Skeletal muscle tissue (tissue), 4 donors: Measurements from ENCODE around the gene PPARGC1A. TPM values are rescaled to one million over a fixed set of nuclear protein-coding genes. Genes with fewer than 3 reads are reported as not detected.
A peak's percentile ranks its signal among the peaks of the same experiment; 100 is the strongest.

Source experiments
- H3K27ac ChIP-seq: one replicate; pipeline ENCODE4 v1.7.0; 2013; ENCODE audit warnings: mild to moderate bottlenecking, low read depth, low read length, inconsistent platforms
- H3K27me3 ChIP-seq, 3 donors: one replicate each; pipeline ENCODE4 v1.7.0; 2013; ENCODE audit warnings: low read length in 3 of 3; ENCODE audit not compliant: control insufficient read depth in 3 of 3, insufficient read depth in 3 of 3
- H3K36me3 ChIP-seq, 3 donors: one replicate each; pipeline ENCODE4 v1.7.0; 2013; ENCODE audit warnings: low read length in 3 of 3; ENCODE audit not compliant: control insufficient read depth in 3 of 3, insufficient read depth in 3 of 3
- H3K4me1 ChIP-seq, 3 donors: one replicate each; pipeline ENCODE4 v1.7.0; 2013; ENCODE audit warnings: low read length in 3 of 3, mild to moderate bottlenecking in 3 of 3; ENCODE audit not compliant: control insufficient read depth in 3 of 3, insufficient read depth in 3 of 3
- H3K4me3 ChIP-seq, 3 donors: one replicate each; pipeline ENCODE4 v1.7.0; 2013; ENCODE audit warnings: low read length in 3 of 3
- H3K9ac ChIP-seq, 3 donors: one replicate each; pipeline ENCODE4 v1.7.0; 2013; ENCODE audit warnings: low read length in 3 of 3, mild to moderate bottlenecking in 3 of 3, moderate library complexity in 2 of 3, low read depth in 1 of 3
- H3K9me3 ChIP-seq, 3 donors: one replicate each; pipeline ENCODE4 v1.7.0; 2013; ENCODE audit warnings: low read length in 3 of 3; ENCODE audit not compliant: control insufficient read depth in 3 of 3
- total RNA-seq: library from RNA; depleted of rRNA; stranded (reverse); fragments of >200 nt; gene quantifications from one replicate; pipeline ENCODE4 v1.2.3, GENCODE V29; 2014
- donor health status: Osteomylitis.

PPARGC1A gene
- total RNA-seq, 1 donor from 2014 or later: 12.5 TPM

- Histone ChIP-seq H3K4me3 (no peak overlapping the region), H3K36me3 (no peaks in the 10 kb centered on the region), H3K9me3 (no peaks in the 10 kb centered on the region), H3K9ac (no peak overlapping the region), H3K4me1 (peaks cover 9 to 25% (median 18%) of the 10 kb centered on the region in 3 donors), H3K27ac (no peak overlapping the region), H3K27me3 (no peaks in the 10 kb centered on the region)
Measured at GRCh38 chr4:23855912-23856605, 33.8 kb downstream of the PPARGC1A start.

DNA sequence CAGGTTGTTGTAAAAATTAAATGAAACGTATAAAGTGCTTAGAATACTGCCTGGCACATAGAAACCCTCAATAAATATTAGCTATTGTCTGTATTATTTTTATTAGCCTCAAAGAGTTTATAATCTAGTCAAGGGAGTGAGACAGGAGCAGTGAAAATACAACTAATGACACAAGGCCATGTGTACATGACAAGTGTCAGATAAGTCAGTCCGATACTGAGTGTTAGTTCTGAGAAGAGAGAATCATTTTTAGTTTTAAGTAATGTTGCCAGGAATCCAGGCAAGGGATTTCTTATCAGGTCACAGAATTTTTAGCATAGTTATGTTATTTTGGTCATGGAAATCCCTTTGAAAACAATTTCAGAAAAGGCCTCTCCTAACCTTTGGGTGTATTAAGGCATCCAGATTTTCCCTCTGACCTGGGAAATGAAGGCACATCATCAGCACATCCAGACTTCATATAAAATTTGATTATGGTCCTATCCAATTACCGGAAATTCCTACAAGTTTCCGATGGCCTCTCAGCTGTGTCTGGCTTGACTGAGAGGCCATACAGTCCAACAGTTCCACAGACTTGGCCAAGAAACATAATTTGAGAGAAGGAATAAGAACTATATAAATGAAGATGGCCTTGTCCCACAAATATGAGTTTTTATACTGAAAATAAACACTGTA, 35.7 kb downstream of the PPARGC1A start:
- Histone ChIP-seq H3K4me1 (peaks cover 9 to 25% (median 18%) of the 10 kb centered on the region in 3 donors), H3K9ac (no peak overlapping the region), H3K4me3 (no peak overlapping the region), H3K36me3 (no peaks in the 10 kb centered on the region), H3K9me3 (no peaks in the 10 kb centered on the region), H3K27ac (peak overlapping the region; percentile 8), H3K27me3 (no peaks in the 10 kb centered on the region)

GRCh38 chr4:23851464-23851863, 38.4 kb downstream of the PPARGC1A start:
- no peaks in the 10 kb centered on the region for H3K9me3 ChIP-seq
- peaks cover 4 to 15% (median 14%) of the 10 kb centered on the region in 3 donors for H3K4me1 ChIP-seq
- H3K36me3 ChIP-seq: no peaks in the 10 kb centered on the region
- no peak overlapping the region for H3K9ac ChIP-seq
- H3K27ac ChIP-seq: no peak overlapping the region
- H3K4me3 ChIP-seq: no peak overlapping the region
- no peaks in the 10 kb centered on the region for H3K27me3 ChIP-seq

DNA sequence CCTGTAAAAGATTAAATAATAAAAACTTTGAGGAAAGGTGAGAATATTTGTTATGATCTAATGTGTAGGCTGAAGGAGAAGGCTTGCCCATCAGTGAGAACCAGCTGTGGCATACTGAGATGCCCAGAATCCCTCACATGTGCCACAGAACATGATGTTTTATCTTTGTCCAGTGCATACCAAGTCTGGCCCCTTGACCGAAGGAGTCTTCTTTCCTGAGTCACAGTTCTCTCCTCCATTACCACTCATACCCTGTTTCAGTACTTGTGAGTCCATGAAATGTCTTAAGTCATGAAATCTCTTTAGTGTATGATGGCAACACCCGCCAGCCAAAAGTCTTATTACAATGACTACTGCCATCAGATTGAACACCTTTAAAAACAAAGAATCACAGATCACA, 42.7 kb downstream of the PPARGC1A start:
- Histone ChIP-seq H3K9me3 (no peaks in the 10 kb centered on the region), H3K27ac (no peak overlapping the region)

DNA sequence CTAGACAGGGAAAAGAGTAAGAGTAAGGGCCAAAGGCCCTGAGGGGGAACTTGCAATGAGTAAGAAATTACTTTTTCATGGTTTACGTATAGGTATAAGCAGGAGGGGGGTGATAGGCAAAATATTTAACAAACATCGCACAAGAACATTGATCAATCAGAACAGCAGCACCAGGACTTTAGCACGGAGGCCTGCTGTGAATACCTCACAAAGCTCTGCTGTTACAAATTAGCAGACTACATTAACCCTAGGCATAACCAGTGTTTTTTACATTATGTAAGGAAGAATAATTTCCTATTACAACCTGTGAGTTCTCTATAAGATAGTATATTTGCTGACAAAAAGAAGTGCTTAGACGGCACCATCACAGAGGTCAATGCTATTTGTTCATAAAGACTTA, 44.9 kb downstream of the PPARGC1A start:
- H3K36me3 ChIP-seq: no peaks in the 10 kb centered on the region
- H3K4me3 ChIP-seq: no peak overlapping the region
- no peaks in the 10 kb centered on the region for H3K27me3 ChIP-seq
- no peak overlapping the region for H3K27ac ChIP-seq
- H3K4me1 ChIP-seq: peaks cover 0 to 8% (median 7%) of the 10 kb centered on the region in 3 donors
- H3K9ac ChIP-seq: no peak overlapping the region
- no peaks in the 10 kb centered on the region for H3K9me3 ChIP-seq

More for the DNA sequence above, 42.7 kb downstream of the PPARGC1A start:
- Histone ChIP-seq H3K4me3 (no peak overlapping the region), H3K4me1 (peaks cover 0 to 8% (median 7%) of the 10 kb centered on the region in 3 donors), H3K36me3 (no peaks in the 10 kb centered on the region), H3K9ac (no peak overlapping the region), H3K27me3 (no peaks in the 10 kb centered on the region)

- H3K27me3 ChIP-seq: no peaks in the 10 kb centered on the region
- H3K36me3 ChIP-seq: no peaks in the 10 kb centered on the region
- H3K4me3 ChIP-seq: no peak overlapping the region
- no peak overlapping the region for H3K9ac ChIP-seq
- H3K4me1 ChIP-seq: peaks cover 7 to 8% (median 8%) of the 10 kb centered on the region in 3 donors
- H3K27ac ChIP-seq: no peak overlapping the region
- H3K9me3 ChIP-seq: no peaks in the 10 kb centered on the region
Measured at GRCh38 chr4:23839279-23839678, 50.6 kb downstream of the PPARGC1A start.

- Histone ChIP-seq H3K27me3 (no peaks in the 10 kb centered on the region), H3K9ac (no peak overlapping the region), H3K27ac (no peak overlapping the region), H3K9me3 (no peaks in the 10 kb centered on the region), H3K4me3 (no peak overlapping the region), H3K36me3 (no peaks in the 10 kb centered on the region), H3K4me1 (peaks cover 7 to 8% (median 8%) of the 10 kb centered on the region in 3 donors)
Measured at GRCh38 chr4:23838607-23839006, 51.2 kb downstream of the PPARGC1A start.

DNA sequence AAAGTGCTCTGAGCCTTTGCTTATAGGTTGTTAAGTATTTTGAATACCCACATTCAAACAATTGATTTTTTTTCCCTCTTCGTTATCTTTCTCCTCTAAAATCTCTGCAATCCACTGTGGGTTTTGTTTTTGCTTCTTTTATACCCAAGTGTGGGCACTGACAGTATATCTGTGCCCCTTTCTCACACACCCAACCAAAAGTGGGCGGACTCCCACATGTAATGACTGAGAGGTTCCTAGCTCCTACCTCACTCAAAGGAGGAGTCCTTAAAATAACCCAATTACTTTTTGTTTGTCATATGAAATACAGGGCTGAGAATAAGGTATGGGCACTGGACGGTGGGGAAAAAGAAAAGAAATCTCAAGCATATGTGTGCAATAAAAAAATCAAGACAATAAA, 51.7 kb downstream of the PPARGC1A start:
- Histone ChIP-seq H3K27me3 (no peaks in the 10 kb centered on the region), H3K27ac (no peak overlapping the region), H3K36me3 (no peaks in the 10 kb centered on the region), H3K4me1 (peaks cover 7 to 8% (median 8%) of the 10 kb centered on the region in 3 donors), H3K9me3 (no peaks in the 10 kb centered on the region), H3K4me3 (no peak overlapping the region), H3K9ac (no peak overlapping the region)

DNA sequence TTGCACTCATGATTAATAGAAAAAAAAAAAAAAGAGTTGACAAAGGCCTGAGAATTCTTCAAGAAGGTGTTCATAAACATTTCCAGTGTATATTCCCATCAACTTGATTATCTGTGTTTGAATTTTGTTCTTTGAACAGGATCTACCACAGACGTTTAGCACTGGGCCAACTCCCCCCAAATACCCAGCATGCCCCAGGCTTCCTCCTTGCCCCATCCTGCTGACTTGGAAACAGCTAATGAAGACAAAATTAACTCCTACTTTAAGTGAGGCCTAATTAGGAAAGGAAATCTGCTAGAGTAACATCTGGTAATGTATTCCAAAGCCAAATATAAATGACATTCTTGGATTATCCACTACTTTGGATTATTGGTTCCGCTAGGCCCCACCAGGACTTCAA, 52.5 kb downstream of the PPARGC1A start:
- Histone ChIP-seq H3K27ac (no peak overlapping the region), H3K4me3 (no peak overlapping the region), H3K4me1 (peaks cover 7 to 8% (median 8%) of the 10 kb centered on the region in 3 donors), H3K27me3 (no peaks in the 10 kb centered on the region), H3K9me3 (no peaks in the 10 kb centered on the region), H3K36me3 (no peaks in the 10 kb centered on the region), H3K9ac (no peak overlapping the region)

DNA sequence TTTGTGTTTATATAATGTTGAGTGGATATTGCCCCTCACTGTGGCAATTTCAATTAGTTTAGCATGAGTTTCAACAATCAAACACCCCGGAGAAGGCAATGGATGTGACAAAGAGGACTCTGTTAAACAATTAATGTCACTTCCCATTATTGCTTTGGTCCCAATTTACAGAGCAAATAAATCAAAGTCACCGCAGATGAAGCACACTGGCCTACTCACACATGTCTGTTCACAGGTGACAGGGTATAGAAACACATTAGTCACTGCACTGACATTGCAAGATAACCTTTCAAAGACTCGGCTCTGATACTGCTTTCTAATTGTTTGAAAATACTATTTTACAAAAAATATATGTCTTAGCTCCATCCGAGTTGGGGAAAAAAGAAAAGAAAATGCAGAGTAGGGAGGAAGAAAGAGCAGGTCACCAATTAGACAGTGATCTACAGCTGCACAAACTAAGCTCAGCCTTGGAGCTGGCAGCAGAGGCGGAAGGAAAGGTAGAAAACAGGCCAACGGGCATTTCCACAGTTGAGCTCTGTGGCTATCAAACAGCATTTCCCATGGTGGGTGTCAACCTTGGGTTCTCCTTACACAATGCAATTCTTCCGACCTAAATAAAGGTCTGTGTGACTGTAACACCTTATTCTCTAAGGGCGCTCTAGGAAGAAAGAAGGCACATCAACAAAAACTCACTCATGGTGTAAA, 53.9 kb downstream of the PPARGC1A start:
- H3K9me3 ChIP-seq: no peaks in the 10 kb centered on the region
- no peaks in the 10 kb centered on the region for H3K27me3 ChIP-seq
- no peak overlapping the region for H3K27ac ChIP-seq
- H3K4me1 ChIP-seq: peaks cover 7 to 8% (median 8%) of the 10 kb centered on the region in 3 donors
- H3K36me3 ChIP-seq: peaks cover 0 to 6% (median 5%) of the 10 kb centered on the region in 3 donors
- no peak overlapping the region for H3K9ac ChIP-seq
- H3K4me3 ChIP-seq: no peak overlapping the region
